BLaER1 treated with 17β-estradiol and CSF1 and Interleukin-3, amounts not matched to agents 10 nM and 100 nM (cell line): ENCODE data around the gene DDX51.
A peak's percentile ranks its signal among the peaks of the same experiment; 100 is the strongest.

ENCODE experiments used
- H3K27ac ChIP-seq, 11 experiments: shearing (Covaris generic); formaldehyde crosslinking; 2 replicates each; pipeline ENCODE4 v1.8.1; 2022
- H3K27me3 ChIP-seq, 11 experiments: shearing (Covaris generic); formaldehyde crosslinking; 2 replicates each; pipeline ENCODE4 v1.8.1; 2022
- H3K36me3 ChIP-seq, 11 experiments: shearing (Covaris generic); formaldehyde crosslinking; 2 replicates each; pipeline ENCODE4 v1.8.1; 2022
- H3K4me1 ChIP-seq, 10 experiments: shearing (Covaris generic); formaldehyde crosslinking; 2 replicates each; pipeline ENCODE4 v1.8.1; 2022
- H3K4me2 ChIP-seq, 11 experiments: shearing (Covaris generic); formaldehyde crosslinking; 2 replicates each; pipeline ENCODE4 v1.8.1; 2022
- H3K4me3 ChIP-seq, 10 experiments: shearing (Covaris generic); formaldehyde crosslinking; 2 replicates each; pipeline ENCODE4 v1.8.1; 2022
- H3K9ac ChIP-seq, 11 experiments: shearing (Covaris generic); formaldehyde crosslinking; 2 replicates each; pipeline ENCODE4 v1.8.1; 2022
- H3K9me3 ChIP-seq, 11 experiments: shearing (Covaris generic); formaldehyde crosslinking; replicated peaks in 1 of 11; 2 replicates each; pipeline ENCODE4 v1.8.1; 2022
- H4K20me1 ChIP-seq, 11 experiments: shearing (Covaris generic); formaldehyde crosslinking; 2 replicates each; pipeline ENCODE4 v1.8.1; 2022
- Cebpa-rat ChIP-seq, 11 experiments: shearing (Covaris generic); IDR thresholded peaks; 2 replicates each; pipeline ENCODE4 v1.8.1; 2022

DDX51 gene

GRCh38 chr12:132132609-132133430, 11.3 kb downstream of the DDX51 start:
- H4K20me1 ChIP-seq = peaks cover 0 to 34% (median 4%) of the 10 kb centered on the region in 11 experiments; a peak in 6 of 22 replicates
- no peak overlapping the region for H3K9ac ChIP-seq
- H3K4me2 ChIP-seq = no peak overlapping the region
- peaks cover 2 to 6% (median 4%) of the 10 kb centered on the region in 11 experiments; a peak in 18 of 22 replicates for H3K9me3 ChIP-seq
- H3K27ac ChIP-seq = no peak overlapping the region
- peaks cover 4 to 21% (median 10%) of the 10 kb centered on the region in 11 experiments for H3K36me3 ChIP-seq
- no peak overlapping the region for H3K4me3 ChIP-seq
- H3K4me1 ChIP-seq = 0 out of 20 replicates have a peak, but pooled peaks cover 0 to 3% (median 0%) of the 10 kb centered on the region in 10 experiments
- TF ChIP-seq Cebpa-rat (IDR thresholded peaks at IDR 0.05) = no peak
- no peaks in the 10 kb centered on the region for H3K27me3 ChIP-seq

GRCh38 chr12:132131952-132132351, 12.2 kb downstream of the DDX51 start:
- Histone ChIP-seq H3K9ac (no peak overlapping the region), H3K27me3 (no peaks in the 10 kb centered on the region), H3K9me3 (peaks cover 8 to 14% (median 12%) of the 10 kb centered on the region in 11 experiments; a peak in 19 of 22 replicates), H3K4me3 (no peak overlapping the region), H3K27ac (no peak overlapping the region), H3K4me1 (0 out of 20 replicates have a peak, but pooled peaks cover 0 to 3% (median 0%) of the 10 kb centered on the region in 10 experiments), H3K36me3 (peaks cover 12 to 24% (median 18%) of the 10 kb centered on the region in 11 experiments), H3K4me2 (no peak overlapping the region), H4K20me1 (peaks cover 0 to 26% (median 1%) of the 10 kb centered on the region in 11 experiments; a peak in 6 of 22 replicates)
- TF ChIP-seq Cebpa-rat (IDR thresholded peaks at IDR 0.05) = no peak

- Histone ChIP-seq H4K20me1 (peaks cover 0 to 25% (median 0%) of the 10 kb centered on the region in 11 experiments; a peak in 4 of 22 replicates), H3K9me3 (peaks cover 8 to 19% (median 16%) of the 10 kb centered on the region in 11 experiments; a peak in 19 of 22 replicates), H3K4me3 (no peak overlapping the region), H3K27me3 (no peaks in the 10 kb centered on the region), H3K4me1 (0 out of 20 replicates have a peak, but pooled peaks cover 0 to 3% (median 0%) of the 10 kb centered on the region in 10 experiments), H3K4me2 (no peak overlapping the region), H3K36me3 (peaks cover 19 to 31% (median 25%) of the 10 kb centered on the region in 11 experiments), H3K9ac (no peak overlapping the region), H3K27ac (no peak overlapping the region)
- no peak for TF ChIP-seq Cebpa-rat (IDR thresholded peaks at IDR 0.05)
Measured at GRCh38 chr12:132131229-132131628, 12.9 kb downstream of the DDX51 start.

GRCh38 chr12:132130690-132131089, 13.4 kb downstream of the DDX51 start:
- Histone ChIP-seq H3K27ac (no peak overlapping the region), H3K9me3 (peaks cover 8 to 19% (median 16%) of the 10 kb centered on the region in 11 experiments; a peak in 19 of 22 replicates), H3K4me3 (no peak overlapping the region), H4K20me1 (peaks cover 0 to 25% (median 0%) of the 10 kb centered on the region in 11 experiments; a peak in 4 of 22 replicates), H3K4me2 (no peak overlapping the region), H3K27me3 (no peaks in the 10 kb centered on the region), H3K4me1 (0 out of 20 replicates have a peak, but pooled peaks cover 0 to 3% (median 0%) of the 10 kb centered on the region in 10 experiments), H3K36me3 (peaks cover 25 to 36% (median 31%) of the 10 kb centered on the region in 11 experiments), H3K9ac (no peak overlapping the region; a peak in 1 of 22 replicates)
- no peak for TF ChIP-seq Cebpa-rat (IDR thresholded peaks at IDR 0.05)

GRCh38 chr12:132129007-132129406, 15.1 kb downstream of the DDX51 start:
- Histone ChIP-seq H3K4me1 (peaks cover 0 to 16% (median 7%) of the 10 kb centered on the region in 10 experiments; a peak in 11 of 20 replicates), H4K20me1 (peaks cover 0 to 25% (median 0%) of the 10 kb centered on the region in 11 experiments; a peak in 4 of 22 replicates), H3K27ac (no peak overlapping the region), H3K4me2 (no peak overlapping the region), H3K9ac (no peak overlapping the region), H3K9me3 (peaks cover 8 to 19% (median 16%) of the 10 kb centered on the region in 11 experiments; a peak in 19 of 22 replicates), H3K36me3 (peaks cover 39 to 53% (median 46%) of the 10 kb centered on the region in 11 experiments), H3K4me3 (no peak overlapping the region), H3K27me3 (no peaks in the 10 kb centered on the region)
- no peak for TF ChIP-seq Cebpa-rat (IDR thresholded peaks at IDR 0.05)

- Histone ChIP-seq H3K4me3 (no peak overlapping the region; a peak in 1 of 20 replicates), H3K4me2 (no peak overlapping the region), H3K27ac (no peak overlapping the region), H3K9ac (no peak overlapping the region), H3K4me1 (peaks cover 0 to 20% (median 7%) of the 10 kb centered on the region in 10 experiments; a peak in 13 of 20 replicates), H3K36me3 (peaks cover 42 to 70% (median 63%) of the 10 kb centered on the region in 11 experiments), H3K9me3 (peaks cover 8 to 19% (median 16%) of the 10 kb centered on the region in 11 experiments; a peak in 19 of 22 replicates), H3K27me3 (no peaks in the 10 kb centered on the region), H4K20me1 (peaks cover 0 to 13% (median 0%) of the 10 kb centered on the region in 11 experiments; a peak in 4 of 22 replicates)
- no peak for TF ChIP-seq Cebpa-rat (IDR thresholded peaks at IDR 0.05)
Measured at GRCh38 chr12:132127041-132127440, 17.1 kb downstream of the DDX51 start.

GRCh38 chr12:132125736-132126135, 18.4 kb downstream of the DDX51 start:
- Histone ChIP-seq H3K27me3 (no peaks in the 10 kb centered on the region), H3K27ac (no peak overlapping the region), H3K4me3 (no peak overlapping the region), H3K4me2 (no peak overlapping the region), H3K9ac (no peak overlapping the region), H3K4me1 (peaks cover 0 to 30% (median 8%) of the 10 kb centered on the region in 10 experiments; a peak in 13 of 20 replicates), H3K9me3 (peaks cover 8 to 19% (median 16%) of the 10 kb centered on the region in 11 experiments; a peak in 19 of 22 replicates), H3K36me3 (peaks cover 49 to 81% (median 73%) of the 10 kb centered on the region in 11 experiments), H4K20me1 (peaks cover 0 to 9% (median 0%) of the 10 kb centered on the region in 11 experiments; a peak in 2 of 22 replicates)
- no peak for TF ChIP-seq Cebpa-rat (IDR thresholded peaks at IDR 0.05)

GRCh38 chr12:132124766-132125425, 19.2 kb downstream of the DDX51 start:
- Histone ChIP-seq H4K20me1 (peaks cover 0 to 12% (median 0%) of the 10 kb centered on the region in 11 experiments; a peak in 3 of 22 replicates), H3K4me1 (peaks cover 0 to 38% (median 15%) of the 10 kb centered on the region in 10 experiments; a peak in 16 of 20 replicates), H3K36me3 (peaks cover 49 to 81% (median 73%) of the 10 kb centered on the region in 11 experiments), H3K9ac (peak overlapping the region in 2 of 11 experiments; percentile 39 to 51; a peak in 3 of 22 replicates), H3K9me3 (peaks cover 8 to 19% (median 16%) of the 10 kb centered on the region in 11 experiments; a peak in 19 of 22 replicates), H3K27ac (peak overlapping the region in 4 of 11 experiments; percentile 29 to 54 (median 49); a peak in 5 of 22 replicates), H3K4me2 (peak overlapping the region in 6 of 11 experiments; percentile 7 to 44 (median 16); a peak in 8 of 22 replicates), H3K27me3 (peaks cover 0 to 5% (median 0%) of the 10 kb centered on the region in 11 experiments; a peak in 3 of 22 replicates), H3K4me3 (no peak overlapping the region)
- no peak for TF ChIP-seq Cebpa-rat (IDR thresholded peaks at IDR 0.05)
